GM21529 (cell line): ENCODE data around the gene OARD1.

Experiments used
- ATAC-seq: cut with Tn5 transposase; IDR thresholded peaks from one replicate; pipeline ENCODE4 v1.9.1; 2021; ENCODE audit not compliant: unreplicated experiment

OARD1 gene

DNA sequence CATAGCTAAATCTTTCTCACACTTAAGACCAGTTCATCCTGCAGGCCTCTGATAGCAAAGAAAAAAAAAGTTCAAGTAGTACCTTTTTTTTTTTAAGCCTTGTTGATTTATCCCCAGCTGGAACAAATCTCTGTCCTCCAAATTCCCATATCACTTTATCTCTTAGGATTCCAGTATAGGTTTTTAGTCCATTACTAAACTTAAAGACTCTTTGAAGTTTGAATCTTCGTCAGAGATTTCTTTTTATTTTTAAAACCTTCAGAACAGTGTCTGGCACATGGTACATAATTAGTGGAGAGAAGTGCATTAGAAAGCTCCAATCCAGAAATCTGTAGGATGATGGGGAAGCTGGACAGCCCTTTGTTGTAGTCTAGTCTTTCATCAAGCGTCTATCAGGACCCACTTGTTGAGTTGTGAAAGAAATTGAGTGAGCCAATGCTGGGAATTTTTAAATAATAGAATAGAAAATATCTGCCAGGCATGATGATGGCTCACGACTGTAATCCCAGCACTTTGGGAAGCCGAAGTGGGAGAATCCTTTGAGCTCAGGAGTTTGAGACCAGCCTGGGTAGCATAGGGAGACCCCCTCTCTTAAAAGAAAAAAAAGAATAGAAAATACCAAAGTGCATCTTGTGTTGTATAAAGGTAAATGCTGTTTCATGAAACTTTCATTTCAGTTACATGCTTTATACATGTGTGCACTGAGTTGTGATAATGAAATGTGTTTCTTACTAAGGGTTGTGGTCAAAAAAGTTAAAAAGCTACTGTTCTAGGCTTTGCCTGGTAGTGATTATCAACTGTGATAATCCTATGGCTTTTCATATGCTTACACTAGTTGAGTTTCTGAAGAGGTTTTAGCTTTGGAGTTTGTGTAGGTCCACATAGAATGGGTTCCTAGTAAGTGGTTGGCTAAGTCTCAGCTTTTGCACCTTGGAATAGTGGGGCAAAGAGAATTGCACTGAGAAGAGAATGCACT, 3.8 kb upstream of the OARD1 start:
- no peak for ATAC-seq

DNA sequence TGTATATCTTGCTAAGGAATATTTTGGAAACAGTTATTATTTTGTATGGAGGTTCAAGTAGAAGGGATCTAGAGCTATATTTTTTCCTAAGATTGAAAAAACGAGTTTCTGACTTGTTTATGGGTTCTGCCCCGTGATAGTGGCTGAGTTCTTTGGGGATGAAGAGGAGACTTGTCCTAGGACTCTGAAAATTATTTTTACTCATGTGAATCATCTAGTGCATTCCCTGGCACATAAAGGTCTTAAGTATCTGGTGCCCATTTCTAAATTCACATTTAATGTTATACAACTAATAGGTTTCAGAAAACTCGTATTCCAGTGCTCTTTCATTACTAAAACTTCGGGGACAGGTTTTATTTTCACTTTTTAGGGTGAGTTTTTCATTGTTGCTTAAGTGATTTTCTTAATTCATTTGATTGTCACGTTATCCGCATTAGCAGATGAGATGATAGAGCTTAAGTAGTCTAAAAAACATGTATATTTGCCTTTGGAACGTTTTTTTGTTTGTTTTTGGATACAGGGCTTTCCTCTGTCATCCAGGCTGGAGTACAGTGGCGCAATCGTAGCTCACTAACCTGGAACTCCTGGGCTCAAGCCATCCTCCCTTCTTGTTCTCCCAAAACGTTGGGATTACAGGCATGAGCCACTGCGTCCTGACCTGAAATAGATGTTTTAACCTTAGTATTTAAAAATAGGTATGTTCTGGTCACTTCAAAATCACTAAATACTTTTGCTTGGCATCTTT, 2.7 kb upstream of the OARD1 start:
- no peak for ATAC-seq

GRCh38 chr6:41073968-41074691, 2.0 kb upstream of the OARD1 start:
- ATAC-seq: no peak

DNA sequence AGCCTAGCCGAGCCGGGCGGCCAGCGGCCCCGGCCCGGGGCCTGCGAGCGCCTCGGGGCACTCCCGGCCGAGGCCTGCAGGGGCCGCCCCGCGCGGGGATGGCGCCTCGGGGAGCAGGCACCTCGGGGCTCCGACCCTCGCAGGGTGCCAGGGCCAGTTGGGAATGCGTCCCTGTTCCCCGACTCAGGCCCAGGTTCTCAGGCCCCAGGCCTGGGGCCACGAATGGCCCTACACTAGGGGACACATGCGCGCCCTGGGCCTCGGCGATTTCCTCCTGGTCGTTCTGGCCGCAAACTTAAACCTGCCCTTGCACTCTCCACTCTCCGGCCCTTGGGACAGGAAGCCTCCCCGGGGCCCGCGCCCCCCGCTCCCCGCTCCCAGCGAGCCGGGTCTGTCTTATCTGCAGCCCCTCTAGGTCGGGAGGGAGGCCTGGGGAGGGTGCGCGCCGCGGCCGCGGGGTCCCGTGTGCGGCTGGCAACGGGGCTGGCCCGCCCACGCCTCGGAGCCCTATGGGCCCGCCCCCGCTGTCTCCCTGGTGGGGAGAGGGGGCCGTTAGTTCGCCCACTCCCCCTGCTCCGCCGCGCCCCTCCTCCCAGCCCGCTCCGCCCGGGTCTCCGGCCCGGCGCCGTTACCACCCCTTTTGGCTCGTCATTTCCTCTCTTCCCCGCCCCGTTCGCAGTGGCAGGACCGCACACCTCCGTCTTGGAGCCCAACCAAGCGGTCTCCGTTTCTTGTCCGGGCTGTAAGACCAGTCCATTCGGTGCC, 1.2 kb upstream of the OARD1 start:
- ATAC-seq: peak; percentile 32

DNA sequence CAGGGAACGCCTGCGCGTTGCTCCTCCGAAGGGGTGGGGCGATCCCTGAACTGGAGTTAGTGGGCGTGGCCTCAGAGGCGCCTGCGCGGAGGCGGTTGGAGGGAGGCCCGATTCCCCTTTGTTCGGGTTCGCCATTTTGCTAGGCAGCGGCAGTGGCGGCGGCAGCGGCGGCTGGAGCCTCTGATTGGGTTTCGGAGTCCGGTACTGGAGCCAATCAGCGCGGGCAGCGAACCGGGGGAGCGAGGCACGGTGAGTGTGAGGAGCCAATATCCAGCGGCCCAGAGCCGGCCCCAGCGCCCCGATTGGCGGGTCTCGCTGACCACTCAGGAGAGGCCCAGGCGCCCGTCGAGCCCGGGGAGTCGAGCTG, 663 bp upstream of the OARD1 start, which contains the start of gene NFYA:
NFYA (plus strand) TSS at position 139 of the 367 bp plus-strand sequence. CDS start 6,116 bp downstream, outside the sequence.
- ATAC-seq: peak; percentile 61

- ATAC-seq: no peak
Observed at GRCh38 chr6:41071501-41071922, 644 bp downstream of the OARD1 start.

DNA sequence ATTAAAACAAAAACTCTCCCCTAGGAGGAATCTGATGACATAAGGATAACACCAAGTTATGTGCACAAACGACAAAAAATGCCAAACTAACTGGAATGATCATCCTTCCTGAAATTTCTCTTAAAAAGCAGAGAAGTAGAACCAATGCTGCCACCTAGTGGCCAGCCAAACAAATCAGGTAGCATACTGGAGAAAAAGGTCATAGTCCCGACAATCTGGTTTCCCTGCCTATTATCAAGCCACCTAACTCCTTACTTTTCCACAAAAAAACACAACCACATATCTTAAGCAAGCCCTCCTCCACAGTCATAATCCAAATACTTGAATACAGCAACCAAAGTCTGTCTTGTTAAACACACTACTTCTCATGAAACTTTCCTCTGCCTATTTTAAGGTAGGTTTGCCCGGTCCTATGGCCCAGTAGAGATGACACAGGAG, 5.3 kb downstream of the OARD1 start:
- no peak for ATAC-seq

DNA sequence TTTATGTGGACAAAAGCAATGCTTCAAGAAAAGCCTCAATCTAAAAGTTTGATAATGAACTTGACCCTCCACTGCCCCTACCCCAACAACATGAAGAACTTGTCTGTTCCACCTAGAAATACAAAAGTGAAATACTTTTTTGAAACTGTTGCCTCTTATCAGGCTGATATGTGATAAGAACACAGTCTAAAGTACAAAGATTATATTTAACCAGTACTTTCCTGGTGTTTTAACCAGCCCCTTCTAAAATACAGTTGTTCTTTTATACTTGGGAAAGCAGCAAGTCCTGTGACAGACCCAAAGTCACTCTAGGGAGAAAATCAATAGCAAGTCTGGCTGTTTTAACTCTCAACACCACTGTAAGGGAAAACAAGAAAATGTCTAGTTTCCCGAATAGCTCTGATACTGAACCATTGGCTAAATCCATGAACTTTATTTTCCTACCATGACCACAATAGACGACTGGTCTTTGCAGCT, 6.6 kb downstream of the OARD1 start:
- no peak for ATAC-seq

GRCh38 chr6:41064841-41065240, 7.3 kb downstream of the OARD1 start:
- no peak for ATAC-seq

- ATAC-seq: no peak
Observed at GRCh38 chr6:41063884-41064285, 8.3 kb downstream of the OARD1 start.

- no peak for ATAC-seq
Observed at GRCh38 chr6:41062056-41062455, 10.1 kb downstream of the OARD1 start.

DNA sequence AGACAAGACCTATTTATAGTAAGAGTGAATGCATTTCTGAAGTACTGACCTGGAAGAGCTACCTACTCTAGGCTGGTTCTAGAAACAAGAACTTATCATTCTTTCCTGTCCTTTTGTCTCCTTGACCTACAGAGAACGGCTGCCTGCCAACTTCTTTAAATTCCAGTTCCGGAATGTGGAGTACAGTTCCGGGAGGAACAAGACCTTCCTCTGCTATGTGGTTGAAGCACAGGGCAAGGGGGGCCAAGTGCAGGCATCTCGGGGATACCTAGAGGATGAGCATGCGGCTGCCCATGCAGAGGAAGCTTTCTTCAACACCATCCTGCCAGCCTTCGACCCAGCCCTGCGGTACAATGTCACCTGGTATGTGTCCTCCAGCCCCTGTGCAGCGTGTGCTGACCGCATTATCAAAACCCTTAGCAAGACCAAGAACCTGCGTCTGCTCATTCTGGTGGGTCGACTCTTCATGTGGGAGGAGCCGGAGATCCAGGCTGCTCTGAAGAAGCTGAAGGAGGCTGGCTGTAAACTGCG, 10.9 kb downstream of the OARD1 start:
- no peak for ATAC-seq

- ATAC-seq: no peak
Observed at GRCh38 chr6:41059556-41059955, 12.6 kb downstream of the OARD1 start.

DNA sequence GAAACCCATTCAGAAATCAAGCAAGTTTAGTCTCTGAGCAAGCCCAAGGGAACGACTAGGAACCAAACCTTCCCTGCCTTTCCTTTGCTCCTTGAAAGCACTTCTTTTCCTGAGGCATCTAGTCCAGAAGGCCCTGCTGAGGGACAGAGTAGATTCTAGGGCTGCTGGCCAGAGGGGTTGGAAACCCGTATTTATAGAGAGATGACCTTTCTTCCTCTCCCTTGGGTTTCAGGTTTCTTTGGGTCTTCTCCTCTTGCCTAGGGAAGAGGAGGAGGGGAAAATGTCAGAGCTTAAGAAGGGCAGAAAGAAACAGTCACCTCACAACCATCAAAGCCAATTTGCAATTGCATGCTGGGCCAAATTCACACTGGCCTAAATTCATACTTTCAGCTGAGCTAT, 13.4 kb downstream of the OARD1 start:
- no peak for ATAC-seq

GRCh38 chr6:41056768-41057490, 15.2 kb downstream of the OARD1 start:
- no peak for ATAC-seq

DNA sequence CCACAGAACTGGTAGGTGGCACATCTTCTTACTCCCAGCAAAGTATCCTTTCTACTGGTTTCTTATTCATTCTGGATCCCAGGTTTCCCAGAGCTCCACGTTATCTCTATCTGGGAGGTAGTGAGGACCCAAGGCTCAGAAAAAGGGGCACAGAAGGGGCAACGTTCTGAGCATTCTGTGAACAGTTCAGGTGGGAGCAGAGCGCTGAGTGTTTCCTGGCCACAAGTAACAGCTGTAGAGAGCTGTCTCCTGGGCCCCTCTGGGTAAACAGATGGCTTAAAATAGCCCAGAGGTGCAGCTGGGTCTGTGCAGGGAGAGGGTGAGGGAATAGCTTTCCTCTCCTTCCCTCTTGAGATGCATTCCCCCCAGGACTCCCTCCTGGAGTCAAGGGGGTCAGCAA, 17.0 kb downstream of the OARD1 start:
- ATAC-seq: no peak

DNA sequence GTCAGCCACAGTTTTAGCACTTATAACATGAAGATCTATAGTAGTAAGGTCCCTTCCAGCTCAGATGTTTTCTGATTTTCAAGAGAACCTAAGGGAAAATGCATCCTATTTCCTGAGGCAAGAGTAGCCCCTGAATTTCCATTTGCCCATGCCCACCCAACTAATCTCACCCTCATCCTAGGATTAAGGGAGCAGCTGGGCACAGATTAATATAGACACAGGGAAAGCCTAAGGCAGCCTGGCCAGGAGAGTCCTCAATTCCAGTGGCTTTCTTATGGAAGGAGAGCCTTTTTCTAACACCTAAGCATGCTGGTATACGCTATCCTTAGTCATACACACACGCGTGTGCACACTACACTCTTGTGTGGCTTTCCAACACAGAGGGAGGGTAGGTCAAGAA, 17.6 kb downstream of the OARD1 start:
- ATAC-seq: no peak

GRCh38 chr6:41053041-41053440, 19.1 kb downstream of the OARD1 start, which contains the start of gene APOBEC2:
TSS of gene APOBEC2 (plus strand) at chr6:41053202. CDS start at chr6:41053348, 146 bp downstream.
- no peak for ATAC-seq

DNA sequence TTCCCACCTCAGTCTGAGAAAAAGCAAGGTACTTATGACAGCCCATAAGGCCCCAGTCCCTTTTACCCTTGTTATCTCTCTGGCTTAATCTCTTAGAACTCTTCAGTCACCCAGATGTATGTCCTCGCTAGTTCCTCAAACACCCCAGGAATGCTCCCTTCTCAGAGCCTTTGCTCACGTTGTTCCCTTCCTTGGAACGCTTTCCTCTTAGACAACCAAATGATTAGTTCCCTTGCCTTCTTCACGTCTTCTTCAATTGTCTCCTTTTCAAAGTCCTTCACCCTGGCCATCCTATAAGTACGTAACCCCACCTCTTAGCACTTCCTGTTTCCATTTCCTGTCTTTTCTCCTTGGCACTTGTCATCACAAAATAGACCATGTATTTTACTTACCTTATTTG, 20.3 kb downstream of the OARD1 start:
- ATAC-seq: no peak
